Measurements from ENCODE around the gene LAMA3. TPM values are rescaled to one million over a fixed set of nuclear protein-coding genes. Genes with fewer than 3 reads are reported as not detected.

LAMA3 gene
- polyA plus RNA-seq, 1 donor, result 48.8 TPM

DNA sequence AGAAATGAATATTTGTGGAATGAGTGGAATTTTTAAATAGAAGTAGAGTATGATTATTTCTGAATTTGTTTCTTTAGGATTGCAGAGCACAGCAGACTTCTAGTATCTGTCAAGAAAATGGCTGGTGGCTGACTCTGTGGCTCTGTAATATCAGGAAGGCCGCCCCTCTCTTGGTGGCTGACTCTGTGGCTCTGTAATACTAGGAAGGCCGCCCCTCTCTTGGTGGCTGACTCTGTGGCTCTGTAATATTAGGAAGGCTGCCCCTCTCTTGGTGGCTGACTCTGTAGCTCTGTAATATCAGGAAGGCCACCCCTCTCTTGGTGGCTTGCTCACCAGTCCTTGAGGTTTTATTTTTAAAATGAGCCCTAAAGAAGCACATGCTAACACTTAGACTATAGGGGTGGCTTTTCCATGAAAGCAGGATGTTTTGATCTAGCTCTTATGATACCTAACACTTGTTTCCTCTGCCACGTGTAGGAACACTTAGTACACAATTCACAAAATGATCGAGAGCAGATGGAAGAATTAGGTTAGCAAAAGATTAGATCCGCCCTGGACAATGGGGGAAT, 240.2 kb downstream of the LAMA3 start:
- DNase-seq, result no peak
- WGBS (ENCODE audit: insufficient coverage, low lambda C conversion rate), result no CpG with 5 or more reads among the region's 5 CpGs
- Histone ChIP-seq H3K9me3 (ENCODE audit: control insufficient read depth, low read depth, low read length) (no peaks in the 10 kb centered on the region), H3K36me3 (ENCODE audit: control insufficient read depth, insufficient read depth, low read length) (peaks cover 42% of the 10 kb centered on the region), H3K27me3 (ENCODE audit: control insufficient read depth, insufficient read depth, low read length) (no peaks in the 10 kb centered on the region), H3K4me1 (ENCODE audit: control insufficient read depth, insufficient read depth, low read length) (peaks cover under 1% of the 10 kb centered on the region), H3K27ac (ENCODE audit: low read length) (no peak overlapping the region), H3K4me3 (ENCODE audit: low read length) (no peak overlapping the region)

DNA sequence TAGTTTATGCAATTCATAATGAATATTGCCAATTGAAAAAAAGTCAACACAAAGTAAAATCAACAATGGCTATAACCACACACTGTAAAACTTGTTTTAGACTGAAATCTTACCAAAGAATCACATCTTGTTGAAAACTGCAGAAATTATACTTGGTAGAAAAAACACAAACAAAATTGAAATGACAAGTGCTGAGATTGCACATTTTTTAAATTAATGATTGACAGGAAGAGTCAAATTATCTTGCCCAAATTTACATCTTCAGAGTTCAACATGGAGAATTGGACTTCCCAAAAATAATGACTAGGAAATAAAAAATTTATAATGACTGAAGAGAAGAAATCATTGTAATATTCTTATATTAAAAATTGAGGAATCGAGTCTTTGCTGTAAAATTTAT, 240.7 kb downstream of the LAMA3 start:
- WGBS (ENCODE audit: insufficient coverage, low lambda C conversion rate), result 92% methylated on average over 1 of the region's 1 CpG
- H3K4me1 ChIP-seq (ENCODE audit: control insufficient read depth, insufficient read depth, low read length), result peaks cover 4% of the 10 kb centered on the region
- peaks cover 43% of the 10 kb centered on the region for H3K36me3 ChIP-seq (ENCODE audit: control insufficient read depth, insufficient read depth, low read length)
- no peaks in the 10 kb centered on the region for H3K27me3 ChIP-seq (ENCODE audit: control insufficient read depth, insufficient read depth, low read length)
- no peak for DNase-seq
- no peak overlapping the region for H3K27ac ChIP-seq (ENCODE audit: low read length)
- no peaks in the 10 kb centered on the region for H3K9me3 ChIP-seq (ENCODE audit: control insufficient read depth, low read depth, low read length)
- no peak overlapping the region for H3K4me3 ChIP-seq (ENCODE audit: low read length)

DNA sequence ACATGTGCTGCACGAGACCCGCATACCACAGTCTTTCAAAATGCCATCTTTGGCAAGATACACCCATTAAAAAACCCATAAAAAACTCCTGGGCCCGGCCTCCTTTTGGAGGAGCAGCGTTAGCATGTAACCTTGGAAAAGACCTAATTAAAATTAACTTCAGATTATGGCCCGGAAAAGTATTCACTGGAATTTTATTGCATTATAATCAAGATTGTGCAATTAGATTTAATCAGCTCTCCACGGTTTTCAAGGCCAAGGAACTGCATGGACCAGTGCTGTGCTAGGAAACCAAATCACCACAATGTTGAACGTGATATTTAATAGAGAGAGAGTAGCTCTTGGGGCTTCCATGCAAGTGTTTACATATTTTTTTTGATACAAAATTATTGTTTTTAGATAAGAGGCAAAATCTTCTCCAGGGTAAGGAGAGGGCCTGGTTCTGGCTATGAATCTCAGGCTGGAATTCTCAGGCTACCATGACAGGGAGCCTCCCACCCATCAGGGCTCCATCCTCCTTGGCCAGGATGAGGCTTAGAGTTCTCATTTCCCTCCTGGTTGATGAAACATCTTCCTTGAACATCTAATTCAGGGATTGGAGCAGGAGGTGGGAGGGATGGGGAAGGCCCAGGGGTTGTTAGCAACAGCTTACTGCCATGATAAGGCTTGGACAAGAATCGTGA, 243.3 kb downstream of the LAMA3 start:
- no peaks in the 10 kb centered on the region for H3K27me3 ChIP-seq (ENCODE audit: control insufficient read depth, insufficient read depth, low read length)
- no peak for DNase-seq
- H3K4me1 ChIP-seq (ENCODE audit: control insufficient read depth, insufficient read depth, low read length), result peaks cover 4% of the 10 kb centered on the region
- no CpG with 5 or more reads among the region's 8 CpGs for WGBS (ENCODE audit: insufficient coverage, low lambda C conversion rate)
- no peaks in the 10 kb centered on the region for H3K9me3 ChIP-seq (ENCODE audit: control insufficient read depth, low read depth, low read length)
- peaks cover 36% of the 10 kb centered on the region for H3K36me3 ChIP-seq (ENCODE audit: control insufficient read depth, insufficient read depth, low read length)
- H3K4me3 ChIP-seq (ENCODE audit: low read length), result no peak overlapping the region
- H3K27ac ChIP-seq (ENCODE audit: low read length), result no peak overlapping the region

DNA sequence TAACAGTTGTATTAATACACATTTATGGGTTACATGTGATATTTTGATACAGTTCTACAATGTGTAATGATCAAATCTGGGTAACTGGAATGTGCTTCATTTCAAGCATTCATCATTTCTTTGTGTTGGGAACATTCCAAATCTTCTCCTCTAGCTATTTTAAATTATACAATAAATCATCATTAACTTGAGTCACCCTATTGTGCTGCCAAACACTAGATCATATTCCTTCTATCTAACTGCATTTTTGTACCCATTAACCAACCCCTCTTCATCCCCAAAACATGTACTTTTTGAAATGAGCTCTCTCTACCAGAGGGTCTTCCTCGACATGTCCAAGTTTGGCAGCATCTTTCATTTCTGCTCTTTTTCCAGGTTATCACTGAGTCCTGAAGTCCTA, 244.2 kb downstream of the LAMA3 start:
- Histone ChIP-seq H3K27me3 (ENCODE audit: control insufficient read depth, insufficient read depth, low read length) (no peaks in the 10 kb centered on the region), H3K4me3 (ENCODE audit: low read length) (no peak overlapping the region), H3K9me3 (ENCODE audit: control insufficient read depth, low read depth, low read length) (no peaks in the 10 kb centered on the region), H3K4me1 (ENCODE audit: control insufficient read depth, insufficient read depth, low read length) (peaks cover 4% of the 10 kb centered on the region), H3K27ac (ENCODE audit: low read length) (no peak overlapping the region), H3K36me3 (ENCODE audit: control insufficient read depth, insufficient read depth, low read length) (peaks cover 36% of the 10 kb centered on the region)
- no peak for DNase-seq
- 83% methylated on average over 1 of the region's 1 CpG for whole genome bisulfite sequencing (ENCODE audit: insufficient coverage, low lambda C conversion rate)

DNA sequence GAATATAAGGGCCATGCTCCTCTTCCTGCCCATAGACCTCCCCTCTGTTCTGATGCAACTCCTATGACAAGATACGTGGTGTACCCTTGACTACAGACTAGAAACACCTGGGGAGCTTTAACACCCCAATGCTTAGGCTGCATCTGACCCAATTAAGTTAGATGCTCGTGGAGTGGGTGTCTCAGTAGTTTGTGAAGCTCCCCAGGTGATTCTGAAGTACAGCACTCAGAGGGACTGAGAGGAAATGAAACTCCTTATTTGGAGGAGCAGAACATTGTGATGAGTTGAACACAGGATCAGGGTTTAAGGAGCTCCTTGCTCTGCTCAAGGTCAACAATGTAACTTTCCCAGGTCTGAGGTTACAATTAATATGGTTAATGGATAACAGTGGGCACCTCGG, 245.0 kb downstream of the LAMA3 start:
- peaks cover 10% of the 10 kb centered on the region for H3K4me1 ChIP-seq (ENCODE audit: control insufficient read depth, insufficient read depth, low read length)
- no peaks in the 10 kb centered on the region for H3K9me3 ChIP-seq (ENCODE audit: control insufficient read depth, low read depth, low read length)
- peak in 1 of 2 donors; percentile 50 for DNase-seq
- H3K27ac ChIP-seq (ENCODE audit: low read length), result no peak overlapping the region
- no peaks in the 10 kb centered on the region for H3K27me3 ChIP-seq (ENCODE audit: control insufficient read depth, insufficient read depth, low read length)
- WGBS (ENCODE audit: insufficient coverage, low lambda C conversion rate), result no CpG with 5 or more reads among the region's 3 CpGs
- no peak overlapping the region for H3K4me3 ChIP-seq (ENCODE audit: low read length)
- peaks cover 34% of the 10 kb centered on the region for H3K36me3 ChIP-seq (ENCODE audit: control insufficient read depth, insufficient read depth, low read length)

DNA sequence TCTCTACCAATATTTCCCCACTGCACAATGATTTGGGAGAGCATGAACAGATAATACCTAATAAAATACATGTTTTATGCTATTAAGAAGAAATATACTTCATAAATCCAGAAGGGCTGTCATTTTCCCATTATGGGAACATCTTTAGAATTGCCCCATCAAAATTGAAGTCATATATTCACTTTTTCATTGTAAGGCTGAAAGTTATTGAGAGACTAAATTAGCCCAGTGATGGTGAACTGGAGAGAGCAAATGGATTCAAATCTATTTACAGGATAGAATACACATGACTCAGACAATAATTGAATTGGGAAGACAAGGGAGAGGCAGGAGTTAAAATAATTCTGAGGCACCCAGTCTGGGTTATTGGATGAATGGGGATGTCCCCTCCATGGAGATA, 245.6 kb downstream of the LAMA3 start:
- Histone ChIP-seq H3K36me3 (ENCODE audit: control insufficient read depth, insufficient read depth, low read length) (peaks cover 31% of the 10 kb centered on the region), H3K27ac (ENCODE audit: low read length) (no peak overlapping the region), H3K9me3 (ENCODE audit: control insufficient read depth, low read depth, low read length) (no peaks in the 10 kb centered on the region), H3K4me3 (ENCODE audit: low read length) (no peak overlapping the region), H3K27me3 (ENCODE audit: control insufficient read depth, insufficient read depth, low read length) (no peaks in the 10 kb centered on the region), H3K4me1 (ENCODE audit: control insufficient read depth, insufficient read depth, low read length) (peaks cover 12% of the 10 kb centered on the region)
- DNase-seq, result no peak

DNA sequence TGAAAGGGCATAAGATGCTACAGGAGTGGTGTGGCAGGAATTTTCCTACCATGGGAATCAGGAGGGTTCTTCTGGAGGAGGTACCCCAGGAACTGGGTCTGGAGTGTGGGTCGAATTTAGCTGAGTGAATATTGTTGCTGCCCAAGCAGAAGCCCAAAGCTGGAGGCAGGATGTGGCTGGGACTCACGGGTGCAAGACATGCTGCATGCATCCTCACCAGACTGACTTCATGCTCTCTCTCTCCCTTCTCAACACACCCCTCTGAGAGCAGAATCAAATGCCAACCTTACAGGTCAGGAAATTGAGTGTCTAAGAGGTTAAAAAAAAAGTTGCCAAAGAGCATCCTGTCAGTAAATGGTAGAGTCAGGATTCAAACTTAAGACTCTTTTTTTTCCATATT, 246.6 kb downstream of the LAMA3 start:
- Histone ChIP-seq H3K27ac (ENCODE audit: low read length) (no peak overlapping the region), H3K4me1 (ENCODE audit: control insufficient read depth, insufficient read depth, low read length) (peaks cover 12% of the 10 kb centered on the region), H3K36me3 (ENCODE audit: control insufficient read depth, insufficient read depth, low read length) (peaks cover 35% of the 10 kb centered on the region), H3K9me3 (ENCODE audit: control insufficient read depth, low read depth, low read length) (no peaks in the 10 kb centered on the region), H3K27me3 (ENCODE audit: control insufficient read depth, insufficient read depth, low read length) (no peaks in the 10 kb centered on the region), H3K4me3 (ENCODE audit: low read length) (no peak overlapping the region)
- no peak for DNase-seq
- no CpG with 5 or more reads among the region's 2 CpGs for WGBS (ENCODE audit: insufficient coverage, low lambda C conversion rate)

DNA sequence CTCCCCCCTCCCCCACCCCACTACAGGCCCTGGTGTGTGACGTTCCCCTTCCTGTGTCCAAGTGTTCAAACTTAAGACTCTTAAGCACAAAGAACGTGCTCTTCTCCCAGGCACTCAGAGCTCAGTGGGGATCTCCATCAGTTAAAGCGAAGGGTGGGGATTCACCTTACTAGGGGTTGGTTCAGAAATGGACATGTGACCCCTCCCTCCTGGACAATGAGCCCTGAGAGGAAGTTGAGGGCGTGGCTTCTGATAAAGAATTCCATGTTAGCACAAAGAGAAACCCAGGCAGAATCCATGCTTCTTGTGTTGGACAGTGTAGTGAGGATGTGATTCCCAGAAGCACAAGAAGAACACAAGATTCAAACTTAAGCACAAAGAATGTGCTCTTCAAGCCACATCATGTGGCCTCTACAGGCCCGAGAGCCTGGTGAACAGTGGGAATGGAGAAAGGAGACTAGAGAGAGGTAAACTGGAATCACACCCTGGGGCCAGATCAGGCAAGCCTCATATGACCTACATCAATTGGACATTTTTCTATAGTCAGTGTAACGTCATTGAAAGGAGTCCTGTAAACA, 247.2 kb downstream of the LAMA3 start:
- peak in 1 of 2 donors; percentile 60 for DNase-seq

DNA sequence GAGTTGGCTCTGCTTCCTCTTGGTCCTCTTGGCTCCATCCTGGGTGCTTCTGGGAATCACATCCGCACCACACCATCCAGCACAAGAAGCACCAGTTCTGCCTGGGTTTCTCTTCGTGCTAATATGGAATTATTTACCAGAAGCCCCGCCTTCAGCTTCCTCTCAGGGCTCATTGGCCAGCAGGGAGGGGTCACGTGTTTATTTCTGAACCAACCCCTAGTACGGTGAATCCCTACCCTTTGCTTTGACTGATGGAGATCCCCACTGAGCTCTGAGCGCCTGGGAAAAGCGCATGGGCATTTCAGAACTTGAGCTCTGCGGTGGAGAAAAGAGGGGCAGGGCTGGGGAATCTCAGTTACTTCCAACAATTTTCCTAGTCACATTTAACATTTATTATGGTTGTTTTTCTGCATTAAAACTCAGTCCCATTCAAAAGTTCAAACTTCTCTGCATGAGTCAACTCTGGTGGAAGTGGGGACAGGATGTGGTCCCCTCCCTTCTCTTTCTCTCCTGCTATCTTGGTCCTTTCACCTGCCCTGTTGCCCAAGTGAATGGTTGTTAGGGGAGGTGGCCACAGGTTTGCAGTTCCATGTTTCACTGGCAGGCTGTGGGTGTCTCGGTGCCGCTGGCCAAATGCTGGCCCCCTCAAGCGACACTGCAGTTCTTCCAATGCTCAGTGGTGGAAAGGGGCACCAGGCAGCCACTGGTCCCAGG, 248.9 kb downstream of the LAMA3 start:
- Histone ChIP-seq H3K9me3 (ENCODE audit: control insufficient read depth, low read depth, low read length) (no peaks in the 10 kb centered on the region), H3K4me1 (ENCODE audit: control insufficient read depth, insufficient read depth, low read length) (peaks cover 12% of the 10 kb centered on the region), H3K36me3 (ENCODE audit: control insufficient read depth, insufficient read depth, low read length) (peaks cover 18% of the 10 kb centered on the region), H3K4me3 (ENCODE audit: low read length) (no peak overlapping the region), H3K27ac (ENCODE audit: low read length) (no peak overlapping the region), H3K27me3 (ENCODE audit: control insufficient read depth, insufficient read depth, low read length) (no peaks in the 10 kb centered on the region)
- whole genome bisulfite sequencing (ENCODE audit: insufficient coverage, low lambda C conversion rate), result 100% methylated on average over 1 of the region's 11 CpGs
- DNase-seq, result peak in 1 of 2 donors; percentile 30

More for the DNA sequence above, 247.2 kb downstream of the LAMA3 start:
- WGBS (ENCODE audit: insufficient coverage, low lambda C conversion rate), result 100% methylated on average over 1 of the region's 6 CpGs
- Histone ChIP-seq H3K36me3 (ENCODE audit: control insufficient read depth, insufficient read depth, low read length) (peaks cover 31% of the 10 kb centered on the region), H3K9me3 (ENCODE audit: control insufficient read depth, low read depth, low read length) (no peaks in the 10 kb centered on the region), H3K4me3 (ENCODE audit: low read length) (no peak overlapping the region), H3K27ac (ENCODE audit: low read length) (no peak overlapping the region), H3K27me3 (ENCODE audit: control insufficient read depth, insufficient read depth, low read length) (no peaks in the 10 kb centered on the region), H3K4me1 (ENCODE audit: control insufficient read depth, insufficient read depth, low read length) (peaks cover 12% of the 10 kb centered on the region)

DNA sequence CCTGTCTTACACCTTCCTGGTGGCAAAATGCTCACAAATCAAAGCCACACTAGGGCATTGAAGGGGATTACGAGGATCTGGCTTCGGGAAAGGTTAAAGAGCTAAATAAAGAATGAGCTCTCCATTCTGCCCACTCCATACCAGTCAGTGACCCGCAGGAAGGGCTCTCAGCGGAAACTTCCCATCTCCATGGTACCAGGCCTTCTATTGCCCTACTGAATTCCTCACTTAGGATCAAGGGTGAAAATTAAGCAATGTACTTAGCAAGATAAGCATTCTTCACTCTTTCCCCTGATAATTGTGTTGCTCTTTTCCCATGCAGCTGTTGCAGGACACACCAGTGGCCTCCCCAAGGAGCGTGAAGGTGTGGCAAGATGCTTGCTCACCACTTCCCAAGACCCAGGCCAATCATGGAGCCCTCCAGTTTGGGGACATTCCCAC, 249.7 kb downstream of the LAMA3 start:
- H3K27ac ChIP-seq (ENCODE audit: low read length), result no peak overlapping the region
- H3K4me3 ChIP-seq (ENCODE audit: low read length), result no peak overlapping the region
- H3K9me3 ChIP-seq (ENCODE audit: control insufficient read depth, low read depth, low read length), result no peaks in the 10 kb centered on the region
- WGBS (ENCODE audit: insufficient coverage, low lambda C conversion rate), result no CpG with 5 or more reads among the region's 5 CpGs
- no peaks in the 10 kb centered on the region for H3K27me3 ChIP-seq (ENCODE audit: control insufficient read depth, insufficient read depth, low read length)
- peaks cover 12% of the 10 kb centered on the region for H3K4me1 ChIP-seq (ENCODE audit: control insufficient read depth, insufficient read depth, low read length)
- peak; percentile 24 to 58 for DNase-seq
- H3K36me3 ChIP-seq (ENCODE audit: control insufficient read depth, insufficient read depth, low read length), result peaks cover 17% of the 10 kb centered on the region

All from large intestine (tissue), 3 donors.